GM12801 (cell line): ENCODE measurements around the gene HSPA2.

Experiments used
- CTCF ChIP-seq: IDR thresholded peaks from one replicate; pipeline ENCODE4 v1.5.1; 2011; ENCODE audit warnings: control low read depth; ENCODE audit not compliant: insufficient read length; ENCODE audit errors: extremely low read depth

HSPA2 gene

DNA sequence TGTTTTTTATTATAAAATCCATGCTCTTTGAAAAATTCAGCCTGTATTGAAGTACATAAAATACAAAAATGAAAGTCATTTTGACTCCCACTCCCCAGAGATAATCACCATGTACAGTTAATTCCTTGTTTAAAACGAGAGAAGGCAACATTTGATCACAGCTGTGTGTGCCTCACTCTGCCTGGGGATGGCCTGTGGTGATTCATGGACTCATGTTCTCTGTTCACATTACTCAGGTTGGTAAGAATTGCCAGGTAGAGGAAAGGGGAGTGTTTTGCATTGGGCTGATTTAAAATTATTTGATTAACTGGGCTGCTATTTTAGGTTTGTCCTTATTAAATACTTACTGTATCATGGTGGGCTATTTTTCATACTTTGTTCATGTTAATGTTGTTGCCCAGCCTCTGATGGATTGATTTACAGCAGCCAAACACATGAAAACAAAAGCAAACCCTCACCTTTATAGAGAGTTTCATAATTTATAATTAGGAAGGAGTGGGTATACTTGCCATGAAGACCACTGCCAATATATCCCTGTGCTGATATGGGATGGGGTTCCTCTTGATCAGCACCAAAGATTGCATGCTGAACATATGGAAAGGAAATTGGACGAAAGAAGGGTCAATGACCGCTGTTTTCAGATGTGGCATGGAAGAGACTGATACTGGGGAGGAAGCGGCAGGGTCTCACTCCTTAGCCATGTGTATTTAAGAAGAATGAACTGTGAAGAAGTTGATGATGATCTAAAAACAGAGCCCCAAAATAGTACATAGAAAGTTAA is 33.0 kb upstream of the HSPA2 start:
- TF ChIP-seq CTCF = no peak

GRCh38 chr14:64508215-64508776 is 32.2 kb upstream of the HSPA2 start:
- TF ChIP-seq CTCF = no peak

DNA sequence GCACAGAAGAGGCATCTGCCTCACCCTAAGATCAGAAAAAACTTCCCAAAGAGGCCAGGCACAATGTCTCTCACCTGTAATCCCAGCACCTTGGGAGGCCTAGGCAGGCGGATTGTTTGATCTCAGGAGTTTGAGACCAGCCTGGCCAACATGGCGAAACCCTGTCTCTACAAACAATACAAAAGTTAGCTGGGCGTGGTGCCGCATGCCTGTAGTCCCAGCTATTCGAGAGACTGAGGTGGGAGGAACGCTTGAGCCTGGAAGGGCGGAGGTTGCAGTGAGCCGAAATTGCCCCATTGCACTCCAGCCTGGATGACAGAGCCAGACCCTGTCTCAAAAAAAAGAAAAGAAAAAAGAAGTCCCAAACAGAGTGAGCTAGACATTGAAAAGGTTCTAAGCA is 31.5 kb upstream of the HSPA2 start:
- no peak for TF ChIP-seq CTCF

DNA sequence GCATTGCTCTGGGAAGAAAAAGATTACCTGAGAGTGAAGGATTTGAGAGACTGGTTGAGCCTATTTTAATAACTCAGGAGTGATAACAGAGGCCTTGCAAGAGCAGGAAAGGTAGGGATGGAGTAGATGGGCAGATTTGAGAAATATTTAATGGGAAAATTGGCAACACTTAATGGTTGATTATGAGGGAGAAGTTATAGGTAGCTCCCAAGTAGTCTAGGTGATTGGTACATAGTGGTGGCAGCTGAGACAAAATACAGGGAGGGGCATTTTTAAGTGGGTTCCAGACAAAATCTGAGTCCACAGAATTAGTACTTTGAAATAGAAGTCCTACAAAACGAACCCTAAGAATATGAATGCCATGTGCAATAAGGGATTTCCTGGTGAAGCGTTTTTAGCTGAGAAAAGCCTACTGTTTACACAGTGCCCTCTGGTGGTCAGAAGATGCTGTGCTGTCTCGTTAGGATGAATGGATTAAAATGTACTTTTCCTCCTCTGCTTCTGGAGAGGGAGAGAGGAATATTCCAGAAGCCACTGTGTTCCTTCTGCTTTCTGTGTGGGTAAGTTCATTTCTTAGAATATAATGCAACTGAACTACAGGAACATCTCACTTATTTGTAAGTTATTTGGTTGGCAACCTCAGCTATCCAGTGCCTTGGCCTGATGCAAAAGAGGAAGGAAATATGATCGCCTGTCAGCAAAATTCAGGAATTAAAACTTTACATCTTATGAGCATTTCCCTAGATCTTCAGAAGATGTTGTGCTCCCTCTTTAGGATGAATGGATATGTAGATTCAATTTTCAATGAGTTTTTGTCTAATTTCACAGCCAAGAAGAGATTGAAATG is 29.5 kb upstream of the HSPA2 start:
- TF ChIP-seq CTCF = peak; percentile 34

DNA sequence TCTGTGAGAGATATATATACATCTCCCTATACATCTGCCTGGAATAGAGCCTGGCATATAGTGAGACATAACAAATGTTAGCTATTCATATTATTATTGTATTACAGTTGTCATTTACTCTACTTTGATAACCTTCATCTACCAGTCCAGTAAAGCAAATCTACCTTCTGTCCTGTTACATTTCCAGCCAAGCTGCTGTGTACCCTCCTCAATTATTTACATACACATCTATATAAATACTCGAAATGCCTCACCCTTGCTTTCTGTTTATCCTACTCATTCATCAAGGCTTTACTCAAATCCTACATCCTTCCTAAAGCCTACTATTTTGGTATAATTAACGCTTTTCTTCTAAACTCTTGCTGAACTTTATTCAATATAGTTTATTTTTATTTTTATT is 27.3 kb upstream of the HSPA2 start:
- no peak for TF ChIP-seq CTCF

- no peak for TF ChIP-seq CTCF
Measured at GRCh38 chr14:64515053-64515452, 25.5 kb upstream of the HSPA2 start.

- no peak for TF ChIP-seq CTCF
Measured at GRCh38 chr14:64516969-64517368, 23.6 kb upstream of the HSPA2 start.
